ENCODE results near the gene PERM1. TPM values are rescaled to one million over a fixed set of nuclear protein-coding genes. Genes with fewer than 3 reads are reported as not detected.
"Not testable (repeated sequence)": the region's sequence is repeated elsewhere in the genome, so short reads cannot be mapped to it uniquely, and the experiment has no call there.

PERM1 gene
- total RNA-seq, 2 experiments from 2014 or later: not detected

- BruUV-seq (replicated peaks): no TSS peak
Measured at GRCh38 chr1:1013105-1013921, 31.4 kb upstream of the PERM1 start, which contains the start of gene ISG15. ISG15 (plus strand) TSS chr1:1013497; CDS start chr1:1013574, 77 bp downstream.

GRCh38 chr1:1012736-1013104, 30.8 kb upstream of the PERM1 start:
- H4K20me1 ChIP-seq (ENCODE audit: insufficient read depth, low read length); H3K9me3 ChIP-seq (ENCODE audit: low read length); H3K9me2 ChIP-seq (ENCODE audit: insufficient read depth, low read length); H3K79me2 ChIP-seq (ENCODE audit: insufficient read depth, low read depth, low read length); H3K36me3 ChIP-seq (ENCODE audit: insufficient read depth, low read length); intact Hi-C loops (cut with micrococcal nuclease; ENCODE audit: unreplicated experiment); POLR2A ChIA-PET; DNase-seq (ENCODE audit: low spot score): not testable (repeated sequence)
- peak overlapping the region; percentile 85 for H3K4me2 ChIP-seq (ENCODE audit: low read length)
- TSS peak; percentile 87 for BruUV-seq (replicated peaks)
- CTCF ChIA-PET (ENCODE audit: unreplicated experiment): interaction anchor here (1.4 kb wide), 1 partner anchor 51 kb away, joined by 4 read pairs; no protein-coding TSS in a partner anchor
- peaks cover 22% of the 10 kb centered on the region for H3K4me1 ChIP-seq (ENCODE audit: insufficient read depth, low read length, poor library complexity, severe bottlenecking)
- H3K27ac ChIP-seq (ENCODE audit: low read depth, low read length, poor library complexity, severe bottlenecking): peak overlapping the region; percentile 63
- H3K4me3 ChIP-seq (ENCODE audit: low read depth, low read length, poor library complexity, severe bottlenecking): peak overlapping the region; percentile 75
- H2AFZ ChIP-seq (ENCODE audit: low read length): peak overlapping the region; percentile 98

More at GRCh38 chr1:1013105-1013921, 31.4 kb upstream of the PERM1 start, which contains the start of gene ISG15:
- H3K27ac ChIP-seq (ENCODE audit: low read depth, low read length, poor library complexity, severe bottlenecking): peak within 1 kb of the TSS; percentile 63
- H4K20me1 ChIP-seq (ENCODE audit: insufficient read depth, low read length): no peaks in the 10 kb centered on the region
- no peaks in the 10 kb centered on the region for H3K79me2 ChIP-seq (ENCODE audit: insufficient read depth, low read depth, low read length)
- intact Hi-C loops (cut with micrococcal nuclease; ENCODE audit: unreplicated experiment): no loop called here
- ChIA-PET POLR2A (interaction anchor here (0.5 to 1.6 kb wide), 3 partner anchors 10 to 1101 kb away, joined by 3 read pairs; no protein-coding TSS in a partner anchor), CTCF (ENCODE audit: unreplicated experiment) (interaction anchor here (1.4 kb wide), 1 partner anchor 51 kb away, joined by 4 read pairs; no protein-coding TSS in a partner anchor)
- H3K4me1 ChIP-seq (ENCODE audit: insufficient read depth, low read length, poor library complexity, severe bottlenecking): peaks cover 22% of the 10 kb centered on the region
- H3K4me2 ChIP-seq (ENCODE audit: low read length): peak within 1 kb of the TSS; percentile 85
- no peak for TF ChIP-seq CTCF (conservative IDR thresholded peaks at IDR 0.05; ENCODE audit: low read length)
- TF ChIP-seq EZH2phosphoT487 (IDR thresholded peaks at IDR 0.05; ENCODE audit: borderline replicate concordance, low read depth, low read length): no peak
- H3K36me3 ChIP-seq (ENCODE audit: insufficient read depth, low read length): no peaks in the 10 kb centered on the region
- peak within 1 kb of the TSS; percentile 98 for H2AFZ ChIP-seq (ENCODE audit: low read length)
- H3K9me2 ChIP-seq (ENCODE audit: insufficient read depth, low read length): no peaks in the 10 kb centered on the region
- peak within 1 kb of the TSS; percentile 75 for H3K4me3 ChIP-seq (ENCODE audit: low read depth, low read length, poor library complexity, severe bottlenecking)
- 0 out of 2 replicates have a peak, but pooled peaks cover 3% of the 10 kb centered on the region for H3K9me3 ChIP-seq (ENCODE audit: low read length)
- peak; percentile 90 for DNase-seq (ENCODE audit: low spot score)

GRCh38 chr1:1011396-1011949, 29.6 kb upstream of the PERM1 start:
- Histone ChIP-seq H3K4me1 (ENCODE audit: insufficient read depth, low read length, poor library complexity, severe bottlenecking) (peaks cover 22% of the 10 kb centered on the region), H4K20me1 (ENCODE audit: insufficient read depth, low read length) (no peaks in the 10 kb centered on the region), H3K27ac (ENCODE audit: low read depth, low read length, poor library complexity, severe bottlenecking) (no peak overlapping the region), H3K36me3 (ENCODE audit: insufficient read depth, low read length) (no peaks in the 10 kb centered on the region), H3K4me2 (ENCODE audit: low read length) (no peak overlapping the region), H3K4me3 (ENCODE audit: low read depth, low read length, poor library complexity, severe bottlenecking) (no peak overlapping the region), H3K79me2 (ENCODE audit: insufficient read depth, low read depth, low read length) (no peaks in the 10 kb centered on the region), H2AFZ (ENCODE audit: low read length) (no peak overlapping the region), H3K9me3 (ENCODE audit: low read length) (0 out of 2 replicates have a peak, but pooled peaks cover 3% of the 10 kb centered on the region), H3K9me2 (ENCODE audit: insufficient read depth, low read length) (no peaks in the 10 kb centered on the region)
- BruUV-seq (replicated peaks): no TSS peak
- intact Hi-C loops (cut with micrococcal nuclease; ENCODE audit: unreplicated experiment): no loop called here
- no peak for DNase-seq (ENCODE audit: low spot score)
- TF ChIP-seq CTCF (conservative IDR thresholded peaks at IDR 0.05; ENCODE audit: low read length) (no peak), EZH2phosphoT487 (IDR thresholded peaks at IDR 0.05; ENCODE audit: borderline replicate concordance, low read depth, low read length) (no peak)
- ChIA-PET POLR2A (no interaction called here), CTCF (ENCODE audit: unreplicated experiment) (no interaction called here)

- CTCF ChIA-PET (ENCODE audit: unreplicated experiment); BruUV-seq (replicated peaks); H3K9me3 ChIP-seq (ENCODE audit: low read length); H3K4me3 ChIP-seq (ENCODE audit: low read depth, low read length, poor library complexity, severe bottlenecking); intact Hi-C loops (cut with micrococcal nuclease; ENCODE audit: unreplicated experiment); DNase-seq (ENCODE audit: low spot score); H3K36me3 ChIP-seq (ENCODE audit: insufficient read depth, low read length); H2AFZ ChIP-seq (ENCODE audit: low read length); H4K20me1 ChIP-seq (ENCODE audit: insufficient read depth, low read length); H3K27ac ChIP-seq (ENCODE audit: low read depth, low read length, poor library complexity, severe bottlenecking); H3K79me2 ChIP-seq (ENCODE audit: insufficient read depth, low read depth, low read length); H3K9me2 ChIP-seq (ENCODE audit: insufficient read depth, low read length); H3K4me2 ChIP-seq (ENCODE audit: low read length); POLR2A ChIA-PET: not testable (repeated sequence)
- peaks cover 18% of the 10 kb centered on the region for H3K4me1 ChIP-seq (ENCODE audit: insufficient read depth, low read length, poor library complexity, severe bottlenecking)
Measured at GRCh38 chr1:1010131-1010530, 28.2 kb upstream of the PERM1 start.
